ENCODE measurements around the gene SNRPB. TPM values are rescaled to one million over a fixed set of nuclear protein-coding genes. Genes with fewer than 3 reads are reported as not detected.

Gene SNRPB
- total and polyA plus RNA-seq, 2 of the 13 experiments (the other 11 are each of a cell fraction or from before 2014, with no cell fraction given), result 473 to 844 TPM

DNA sequence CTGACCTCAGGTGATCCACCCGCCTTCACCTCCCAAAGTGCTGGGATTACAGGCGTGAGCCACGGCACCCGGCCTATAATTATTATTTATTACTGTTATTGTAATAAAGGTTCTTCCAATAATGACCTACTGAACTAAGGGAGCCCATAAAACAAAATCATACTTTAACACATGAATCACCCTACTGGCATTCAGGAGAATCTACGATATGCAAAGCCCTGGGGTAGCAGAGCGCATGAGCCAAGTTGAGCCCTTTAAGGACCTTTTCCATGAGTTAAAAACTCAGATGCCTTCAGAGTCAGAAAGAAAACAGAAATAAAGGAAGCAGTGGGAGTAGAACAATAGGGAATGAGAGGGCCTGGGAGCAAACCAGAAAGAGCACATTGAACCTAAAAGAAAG is 41.5 kb downstream of the SNRPB start (continued):
- no peak for TF ChIP-seq MXD3 (CRISPR knock-in tag; IDR thresholded peaks at IDR 0.05)
- TF ChIP-seq AHDC1 (CRISPR knock-in tag; IDR thresholded peaks at IDR 0.05; ENCODE audit: borderline replicate concordance), result no peak

DNA sequence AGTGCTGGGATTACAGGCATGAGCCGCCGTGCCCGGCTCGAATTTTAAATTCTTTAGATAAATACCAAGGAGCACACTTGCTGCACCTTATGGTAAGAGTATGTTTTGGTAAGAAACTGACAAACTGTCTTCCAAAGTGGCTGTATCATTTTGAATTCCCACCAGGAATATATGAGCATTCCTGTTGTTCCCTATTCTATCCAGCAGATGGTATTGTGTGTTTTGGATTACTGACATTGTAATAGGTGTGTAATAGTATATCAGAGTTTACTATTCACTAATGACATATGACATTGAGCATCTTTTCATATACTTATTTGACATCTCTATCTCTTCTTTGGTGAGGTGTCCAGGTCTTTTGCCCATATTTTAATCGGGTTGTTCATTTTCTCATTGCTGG is 49.3 kb downstream of the SNRPB start:
- H3K9me3 ChIP-seq (ENCODE audit: low read length), result no peaks in the 10 kb centered on the region
- POLR2A ChIA-PET, result no interaction called here
- no peaks in the 10 kb centered on the region for H3K79me2 ChIP-seq (ENCODE audit: insufficient read depth, low read length)
- CTCF ChIA-PET (ENCODE audit: low intra/inter-chr PET ratio, low total read pairs), result interaction anchor here (1.1 to 1.5 kb wide), 2 partner anchors 31 to 34 kb away, joined by 3 to 7 read pairs; no protein-coding TSS in a partner anchor
- H3K9ac ChIP-seq (ENCODE audit: insufficient read depth, low read depth, low read length), result no peak overlapping the region
- ATAC-seq (peak; percentile 76), FAIRE-seq (no peak), DNase-seq (ENCODE audit: low spot score) (no peak)
- in situ Hi-C loops (cut with HindIII; ENCODE audit: extremely low pct_ligation_motif_present, low pct_unique_long_range_greater_than_20kb) (no loop called here), intact Hi-C loops (cut with micrococcal nuclease; ENCODE audit: unreplicated experiment) (no loop called here)
- no peaks in the 10 kb centered on the region; a peak in 1 of 5 replicates for H3K27me3 ChIP-seq (ENCODE audit: control insufficient read depth in 1 of 2, insufficient read depth in 2 of 2, low read length in 2 of 2)
- H3K4me3 ChIP-seq (replicated peaks in 1 of 3; ENCODE audit: insufficient read depth in 1 of 3, low read depth in 2 of 3, low read length in 3 of 3), result no peak overlapping the region
- no TSS peak for BruUV-seq (replicated peaks)
- H4K20me1 ChIP-seq (ENCODE audit: insufficient read depth, low read length), result no peaks in the 10 kb centered on the region
- H3K4me2 ChIP-seq (ENCODE audit: low read depth, low read length), result no peak overlapping the region
- no peak overlapping the region for H3K27ac ChIP-seq (ENCODE audit: extremely low read length, insufficient read depth, low read length)
- 6% methylated on average over 5 of the region's 5 CpGs for WGBS (ENCODE audit: low lambda C conversion rate)
- H2AFZ ChIP-seq (ENCODE audit: low read length), result no peak overlapping the region
- TF ChIP-seq ZNF558 (CRISPR knock-in tag; IDR thresholded peaks at IDR 0.05; ENCODE audit: borderline replicate concordance), result no peak
- peak; percentile 26; the same call in 1 of the 2 replicates for TF ChIP-seq SMC3 (IDR thresholded peaks at IDR 0.05; ENCODE audit: low read length)
- TF ChIP-seq GLI4 (CRISPR knock-in tag; IDR thresholded peaks at IDR 0.05; ENCODE audit: borderline replicate concordance), result no peak
- no peak for TF ChIP-seq RFX5 (IDR thresholded peaks at IDR 0.05; ENCODE audit: low read depth, low read length)
- TF ChIP-seq STAG1 (CRISPR knock-in tag; IDR thresholded peaks at IDR 0.05), result peak; percentile 42
- peak; percentile 49 for TF ChIP-seq CTCF (CRISPR knock-in tag; IDR thresholded peaks at IDR 0.05)
- no peak for TF ChIP-seq ZFYVE20 (CRISPR knock-in tag; IDR thresholded peaks at IDR 0.05; ENCODE audit: borderline replicate concordance, low read depth)
- H3K4me1 ChIP-seq (ENCODE audit: insufficient read depth, low read length), result peaks cover 10% of the 10 kb centered on the region
- H3K36me3 ChIP-seq (replicated peaks in 1 of 2; ENCODE audit: control insufficient read depth in 1 of 2, insufficient read depth in 2 of 2, low read length in 2 of 2), result no peaks in the 10 kb centered on the region
